LNCAP (cell line): ENCODE results near the gene UBL4A.

Source experiments
- TF ChIP-seq, protein P1 (sequence below): fragments of 450-650 bp; IDR thresholded peaks from 2 replicates; pipeline ENCODE4 v1.5.1; 2017; ENCODE audit warnings: mild to moderate bottlenecking

Gene UBL4A

DNA sequence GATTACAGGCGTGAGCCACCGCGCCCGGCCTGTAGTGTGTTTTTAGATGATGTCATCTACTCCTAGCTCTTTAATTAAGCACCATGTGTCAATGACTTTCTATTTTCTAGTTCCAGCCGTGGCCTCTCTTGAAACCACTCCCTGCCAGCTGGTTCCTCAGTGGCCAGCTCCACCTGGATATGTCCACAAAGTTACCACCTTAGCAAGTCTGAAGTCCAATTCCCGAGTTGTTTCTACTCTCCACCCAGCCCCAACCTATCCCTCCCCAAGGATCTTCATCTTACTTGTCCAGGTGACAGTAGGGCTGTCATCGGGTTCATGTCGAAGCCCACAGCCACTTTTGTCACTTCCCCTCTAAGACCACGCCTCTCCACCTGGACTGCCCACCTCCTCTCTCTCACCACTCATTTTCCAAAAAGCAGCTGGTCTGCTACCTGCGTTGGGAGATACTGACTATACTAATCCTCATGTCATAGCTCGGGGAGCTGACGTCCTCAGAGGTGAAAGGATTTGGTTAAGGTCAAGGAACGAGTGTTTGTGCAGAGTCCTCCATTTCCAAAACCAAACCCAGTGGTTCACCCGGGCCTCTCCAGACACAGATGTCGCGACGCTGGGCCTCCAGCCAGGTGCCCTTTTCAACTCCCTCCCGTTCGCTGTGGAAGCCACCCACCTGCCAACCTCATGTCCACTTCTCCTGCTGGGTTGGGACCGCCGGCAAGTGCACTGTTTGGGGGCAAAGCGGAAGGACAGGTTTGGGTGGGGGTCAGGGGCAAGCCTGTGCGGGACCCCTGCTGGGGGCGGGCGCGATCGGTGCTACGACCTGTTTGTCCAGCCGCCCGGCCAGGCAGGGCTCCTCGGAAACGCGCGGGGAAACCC is 28.9 kb upstream of the UBL4A start:
- TF ChIP-seq, protein P1, sequence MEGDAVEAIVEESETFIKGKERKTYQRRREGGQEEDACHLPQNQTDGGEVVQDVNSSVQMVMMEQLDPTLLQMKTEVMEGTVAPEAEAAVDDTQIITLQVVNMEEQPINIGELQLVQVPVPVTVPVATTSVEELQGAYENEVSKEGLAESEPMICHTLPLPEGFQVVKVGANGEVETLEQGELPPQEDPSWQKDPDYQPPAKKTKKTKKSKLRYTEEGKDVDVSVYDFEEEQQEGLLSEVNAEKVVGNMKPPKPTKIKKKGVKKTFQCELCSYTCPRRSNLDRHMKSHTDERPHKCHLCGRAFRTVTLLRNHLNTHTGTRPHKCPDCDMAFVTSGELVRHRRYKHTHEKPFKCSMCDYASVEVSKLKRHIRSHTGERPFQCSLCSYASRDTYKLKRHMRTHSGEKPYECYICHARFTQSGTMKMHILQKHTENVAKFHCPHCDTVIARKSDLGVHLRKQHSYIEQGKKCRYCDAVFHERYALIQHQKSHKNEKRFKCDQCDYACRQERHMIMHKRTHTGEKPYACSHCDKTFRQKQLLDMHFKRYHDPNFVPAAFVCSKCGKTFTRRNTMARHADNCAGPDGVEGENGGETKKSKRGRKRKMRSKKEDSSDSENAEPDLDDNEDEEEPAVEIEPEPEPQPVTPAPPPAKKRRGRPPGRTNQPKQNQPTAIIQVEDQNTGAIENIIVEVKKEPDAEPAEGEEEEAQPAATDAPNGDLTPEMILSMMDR, result no peak

DNA sequence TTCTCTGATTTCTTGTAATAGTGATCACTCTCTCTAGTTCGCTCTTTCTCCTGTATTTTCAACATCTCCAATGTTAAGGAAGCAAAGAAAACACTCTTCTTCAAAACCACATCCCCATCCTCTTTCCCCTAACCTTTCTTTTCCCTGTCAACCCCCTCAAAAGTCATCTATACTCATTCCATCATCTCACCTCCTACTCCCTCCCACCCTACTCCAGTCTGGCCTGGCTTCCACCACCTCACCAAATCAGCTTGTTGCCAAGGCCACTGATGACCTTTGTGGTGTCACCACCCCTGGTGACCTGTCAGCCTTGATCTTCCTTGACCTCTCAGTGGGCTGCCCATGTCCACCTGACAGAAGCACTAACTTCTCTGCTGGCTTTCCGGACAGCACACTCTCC is 27.3 kb upstream of the UBL4A start:
- TF ChIP-seq, protein P1, result no peak

DNA sequence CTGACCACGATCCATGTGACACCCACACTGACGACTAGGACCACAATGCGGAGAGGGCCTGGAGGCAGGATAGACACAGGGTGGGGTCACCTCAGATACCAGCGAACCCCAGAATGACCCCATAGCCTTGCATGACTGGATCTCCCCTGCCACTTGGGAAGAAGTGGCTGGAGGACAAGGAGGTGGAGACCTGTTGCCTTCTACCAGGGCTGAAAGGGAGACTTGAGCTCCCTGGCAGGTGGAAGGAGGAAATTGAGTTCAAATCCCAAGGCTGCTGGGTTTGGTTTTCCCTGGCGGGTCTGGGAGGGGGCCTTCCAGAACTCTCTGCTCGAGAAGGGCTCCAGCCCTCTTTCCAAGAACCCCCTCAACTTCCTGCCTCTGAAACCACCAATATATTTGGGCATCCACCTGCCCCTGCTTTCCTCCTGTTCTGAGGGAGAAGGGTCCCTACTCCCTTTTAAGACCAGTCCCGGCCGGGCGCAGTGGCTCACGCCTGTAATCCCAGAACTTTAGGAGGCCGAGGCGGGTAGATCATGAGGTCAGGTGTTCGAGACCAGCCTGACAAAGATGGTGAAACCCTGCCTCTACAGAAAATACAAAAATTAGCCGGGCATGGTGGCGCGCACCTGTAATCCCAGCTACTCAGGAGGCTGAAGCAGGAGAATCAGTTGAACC is 26.6 kb upstream of the UBL4A start:
- TF ChIP-seq, protein P1, result no peak

DNA sequence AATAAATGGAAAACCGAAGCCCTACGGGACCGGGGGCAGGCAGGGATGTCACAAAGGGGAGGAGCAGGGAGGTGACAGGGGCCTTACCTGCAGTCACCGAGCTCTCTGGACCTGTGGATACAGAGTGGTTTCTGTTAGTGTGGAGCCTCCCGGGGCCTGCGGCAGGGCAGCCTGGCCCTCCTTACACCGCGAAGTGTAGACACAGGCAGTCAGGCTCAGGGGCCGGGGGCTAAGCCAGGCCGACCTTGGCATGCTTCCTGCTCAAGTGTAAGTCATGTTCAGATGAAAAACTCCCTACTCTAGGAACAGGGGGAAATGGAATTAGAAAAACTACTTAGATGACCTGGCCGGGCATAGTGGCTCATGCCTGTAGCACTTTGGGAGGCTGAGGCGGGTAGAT is 25.3 kb upstream of the UBL4A start:
- TF ChIP-seq, protein P1, result no peak

DNA sequence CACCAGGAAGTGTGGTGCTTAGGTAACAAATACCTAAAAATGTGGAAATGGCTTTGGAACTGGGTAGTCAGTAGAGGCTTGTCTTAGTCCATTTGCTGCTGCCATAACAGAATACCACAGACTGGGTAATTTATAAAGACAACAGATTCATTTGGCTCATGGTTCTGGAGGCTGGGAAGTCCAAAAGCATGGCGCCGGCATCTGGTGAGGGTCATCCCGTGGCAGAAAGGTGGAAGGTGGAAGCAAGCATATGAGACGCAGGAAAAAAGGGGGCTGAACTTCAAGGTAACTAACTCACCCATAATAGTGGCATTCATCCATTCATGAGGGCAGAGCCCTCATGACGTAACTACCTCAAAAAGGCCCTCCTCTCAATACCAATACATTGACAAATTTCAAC is 23.0 kb upstream of the UBL4A start:
- TF ChIP-seq, protein P1, result no peak

DNA sequence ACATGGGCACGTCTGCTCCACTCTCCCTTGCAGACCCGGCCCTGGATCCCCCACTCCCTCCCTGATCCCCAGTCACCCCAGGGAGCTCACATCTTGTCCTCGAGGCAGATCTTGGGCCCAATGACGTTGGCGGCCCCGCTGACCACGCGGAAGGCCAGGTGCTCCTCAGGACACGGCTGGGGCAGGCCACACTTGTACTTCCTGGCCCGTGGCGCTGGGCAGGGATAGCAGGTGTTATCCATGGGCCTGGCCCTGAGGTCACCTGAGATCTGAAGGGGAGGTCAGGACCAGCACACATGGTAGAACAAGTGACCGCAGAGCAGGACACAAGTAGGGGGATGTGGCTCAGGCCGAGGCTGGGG is 21.9 kb upstream of the UBL4A start:
- TF ChIP-seq, protein P1, result no peak

DNA sequence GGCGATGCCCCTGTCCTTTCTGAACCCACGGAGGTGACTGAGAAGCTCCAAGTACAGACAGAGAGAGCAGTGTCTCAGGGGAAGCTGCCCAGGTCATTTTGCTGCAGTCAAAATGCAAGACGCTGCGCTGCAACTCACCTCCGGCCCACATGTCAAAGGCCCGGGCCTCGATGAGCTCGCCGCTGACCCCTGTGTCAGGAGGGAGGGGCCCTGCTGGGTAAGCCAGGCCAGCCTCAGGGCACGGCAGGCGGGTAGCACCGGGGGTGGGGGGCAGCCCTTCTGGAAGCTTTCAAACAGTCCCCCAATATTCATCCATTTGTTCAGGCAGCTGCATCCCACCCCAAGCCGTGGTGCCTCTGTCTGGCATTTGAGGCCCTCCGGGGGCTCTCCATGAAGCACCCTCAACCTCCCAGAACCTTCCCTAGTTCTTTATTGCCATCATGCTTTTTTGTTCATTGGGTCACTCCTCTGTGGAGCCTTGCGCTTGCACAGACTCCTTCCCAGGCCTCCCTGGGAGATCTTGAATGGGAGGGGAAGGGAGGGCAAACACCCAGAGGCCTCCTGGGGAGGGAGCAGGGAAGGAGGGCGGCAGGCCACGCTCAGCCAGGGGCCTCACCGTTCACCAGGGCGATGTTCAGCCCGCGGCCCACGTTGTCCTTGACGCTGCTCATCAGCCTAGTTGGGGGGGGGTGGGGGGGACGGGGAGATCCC is 21.4 kb upstream of the UBL4A start:
- TF ChIP-seq, protein P1, result no peak
